ENCODE data around the gene CABLES2. TPM values are rescaled to one million over a fixed set of nuclear protein-coding genes. Genes with fewer than 3 reads are reported as not detected.
A peak's percentile ranks its signal among the peaks of the same experiment; 100 is the strongest.

CABLES2 gene
- total and polyA plus RNA-seq, 9 of the 15 experiments (the other 6 are each of a cell fraction or from before 2014, with no cell fraction given): 0.46 to 4.2 (median 1.6) TPM

DNA sequence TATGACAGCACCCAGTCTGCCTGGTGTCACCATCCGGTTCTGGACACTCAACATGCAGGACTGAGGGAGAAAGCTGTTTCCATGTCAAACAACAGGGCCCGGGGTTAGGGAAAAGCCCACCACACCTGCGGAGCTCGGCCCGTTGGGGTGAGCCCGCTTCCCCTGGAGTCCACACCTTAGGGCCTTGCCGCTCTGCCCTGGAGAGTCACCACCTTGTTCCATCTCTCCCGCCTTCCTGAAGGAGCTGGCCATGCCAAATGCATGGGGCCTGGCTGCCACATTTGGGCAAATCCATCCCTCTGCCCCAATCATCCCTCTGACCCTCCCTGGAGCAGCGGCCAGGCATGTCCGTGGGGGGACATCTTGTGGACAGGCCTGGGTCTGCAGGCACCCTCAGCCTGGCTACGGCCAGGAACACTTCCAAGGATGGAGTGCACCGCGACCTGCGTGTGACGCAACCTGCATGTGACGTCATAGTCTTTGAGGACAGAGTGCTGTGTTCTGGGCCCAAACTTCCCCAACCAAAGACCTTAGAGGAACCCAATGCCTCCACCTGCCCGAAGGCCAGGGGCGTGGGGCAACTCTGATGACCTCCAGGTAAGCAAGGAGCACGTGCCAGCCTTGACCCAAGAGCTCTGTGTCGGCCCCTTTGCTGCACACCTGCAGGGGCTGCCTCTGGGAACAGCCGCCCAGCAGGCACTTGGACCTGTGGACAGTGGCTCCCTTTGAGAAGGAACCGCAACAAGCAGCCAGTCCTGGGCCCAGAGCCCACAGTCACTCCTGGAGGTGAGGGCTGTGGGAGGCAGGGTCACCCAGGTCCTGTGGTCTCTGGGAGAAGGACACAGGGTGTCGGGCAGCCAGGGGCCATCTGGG, 1.7 kb downstream of the CABLES2 start (continued):
- TF ChIP-seq RBFOX2 (IDR thresholded peaks at IDR 0.05; ENCODE audit: low read depth, low read length) (peak; percentile 63), NUFIP1 (IDR thresholded peaks at IDR 0.05; ENCODE audit: partially characterized antibody) (no peak), ZNF253 (CRISPR knock-in tag; conservative IDR thresholded peaks at IDR 0.05) (no peak), SAP30 (IDR thresholded peaks at IDR 0.05; ENCODE audit: borderline replicate concordance, insufficient read depth, low read depth, low read length, poor library complexity, severe bottlenecking) (no peak), RFX5 (IDR thresholded peaks at IDR 0.05; ENCODE audit: low read depth, low read length) (no peak), TEAD1 (CRISPR knock-in tag; IDR thresholded peaks at IDR 0.05) (no peak), NR3C1 (CRISPR knock-in tag; IDR thresholded peaks at IDR 0.05) (no peak), ZNF764 (CRISPR knock-in tag; IDR thresholded peaks at IDR 0.05; ENCODE audit: low read depth) (no peak), GABPA (tag; conservative IDR thresholded peaks at IDR 0.05; ENCODE audit: low read depth) (no peak), BMI1 (IDR thresholded peaks at IDR 0.05; ENCODE audit: low read length) (no peak), ZEB2 (IDR thresholded peaks at IDR 0.05) (no peak), HDAC8 (tag; IDR thresholded peaks at IDR 0.05) (no peak), BDP1 (IDR thresholded peaks at IDR 0.05; ENCODE audit: insufficient read depth, insufficient read length) (no peak), RCOR1 (IDR thresholded peaks at IDR 0.05; ENCODE audit: borderline replicate concordance in 1 of 2, low read depth in 2 of 2, low read length in 2 of 2) (peak in 1 of 2 experiments; percentile 23; a peak in 1 of 4 replicates), ILF3 (IDR thresholded peaks at IDR 0.05; ENCODE audit: borderline replicate concordance) (no peak)
- TF ChIP-seq, protein P1, sequence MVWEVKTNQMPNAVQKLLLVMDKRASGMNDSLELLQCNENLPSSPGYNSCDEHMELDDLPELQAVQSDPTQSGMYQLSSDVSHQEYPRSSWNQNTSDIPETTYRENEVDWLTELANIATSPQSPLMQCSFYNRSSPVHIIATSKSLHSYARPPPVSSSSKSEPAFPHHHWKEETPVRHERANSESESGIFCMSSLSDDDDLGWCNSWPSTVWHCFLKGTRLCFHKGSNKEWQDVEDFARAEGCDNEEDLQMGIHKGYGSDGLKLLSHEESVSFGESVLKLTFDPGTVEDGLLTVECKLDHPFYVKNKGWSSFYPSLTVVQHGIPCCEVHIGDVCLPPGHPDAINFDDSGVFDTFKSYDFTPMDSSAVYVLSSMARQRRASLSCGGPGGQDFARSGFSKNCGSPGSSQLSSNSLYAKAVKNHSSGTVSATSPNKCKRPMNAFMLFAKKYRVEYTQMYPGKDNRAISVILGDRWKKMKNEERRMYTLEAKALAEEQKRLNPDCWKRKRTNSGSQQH (CRISPR knock-in tag; IDR thresholded peaks at IDR 0.05): no peak
- TF ChIP-seq, protein P2, sequence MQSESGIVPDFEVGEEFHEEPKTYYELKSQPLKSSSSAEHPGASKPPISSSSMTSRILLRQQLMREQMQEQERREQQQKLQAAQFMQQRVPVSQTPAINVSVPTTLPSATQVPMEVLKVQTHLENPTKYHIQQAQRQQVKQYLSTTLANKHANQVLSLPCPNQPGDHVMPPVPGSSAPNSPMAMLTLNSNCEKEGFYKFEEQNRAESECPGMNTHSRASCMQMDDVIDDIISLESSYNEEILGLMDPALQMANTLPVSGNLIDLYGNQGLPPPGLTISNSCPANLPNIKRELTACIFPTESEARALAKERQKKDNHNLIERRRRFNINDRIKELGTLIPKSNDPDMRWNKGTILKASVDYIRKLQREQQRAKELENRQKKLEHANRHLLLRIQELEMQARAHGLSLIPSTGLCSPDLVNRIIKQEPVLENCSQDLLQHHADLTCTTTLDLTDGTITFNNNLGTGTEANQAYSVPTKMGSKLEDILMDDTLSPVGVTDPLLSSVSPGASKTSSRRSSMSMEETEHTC (IDR thresholded peaks at IDR 0.05): no peak
- TF ChIP-seq, protein P3, sequence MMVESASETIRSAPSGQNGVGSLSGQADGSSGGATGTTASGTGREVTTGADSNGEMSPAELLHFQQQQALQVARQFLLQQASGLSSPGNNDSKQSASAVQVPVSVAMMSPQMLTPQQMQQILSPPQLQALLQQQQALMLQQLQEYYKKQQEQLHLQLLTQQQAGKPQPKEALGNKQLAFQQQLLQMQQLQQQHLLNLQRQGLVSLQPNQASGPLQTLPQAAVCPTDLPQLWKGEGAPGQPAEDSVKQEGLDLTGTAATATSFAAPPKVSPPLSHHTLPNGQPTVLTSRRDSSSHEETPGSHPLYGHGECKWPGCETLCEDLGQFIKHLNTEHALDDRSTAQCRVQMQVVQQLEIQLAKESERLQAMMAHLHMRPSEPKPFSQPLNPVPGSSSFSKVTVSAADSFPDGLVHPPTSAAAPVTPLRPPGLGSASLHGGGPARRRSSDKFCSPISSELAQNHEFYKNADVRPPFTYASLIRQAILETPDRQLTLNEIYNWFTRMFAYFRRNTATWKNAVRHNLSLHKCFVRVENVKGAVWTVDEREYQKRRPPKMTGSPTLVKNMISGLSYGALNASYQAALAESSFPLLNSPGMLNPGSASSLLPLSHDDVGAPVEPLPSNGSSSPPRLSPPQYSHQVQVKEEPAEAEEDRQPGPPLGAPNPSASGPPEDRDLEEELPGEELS (CRISPR knock-in tag; IDR thresholded peaks at IDR 0.05; ENCODE audit: borderline replicate concordance): no peak
- TF ChIP-seq, protein P4, sequence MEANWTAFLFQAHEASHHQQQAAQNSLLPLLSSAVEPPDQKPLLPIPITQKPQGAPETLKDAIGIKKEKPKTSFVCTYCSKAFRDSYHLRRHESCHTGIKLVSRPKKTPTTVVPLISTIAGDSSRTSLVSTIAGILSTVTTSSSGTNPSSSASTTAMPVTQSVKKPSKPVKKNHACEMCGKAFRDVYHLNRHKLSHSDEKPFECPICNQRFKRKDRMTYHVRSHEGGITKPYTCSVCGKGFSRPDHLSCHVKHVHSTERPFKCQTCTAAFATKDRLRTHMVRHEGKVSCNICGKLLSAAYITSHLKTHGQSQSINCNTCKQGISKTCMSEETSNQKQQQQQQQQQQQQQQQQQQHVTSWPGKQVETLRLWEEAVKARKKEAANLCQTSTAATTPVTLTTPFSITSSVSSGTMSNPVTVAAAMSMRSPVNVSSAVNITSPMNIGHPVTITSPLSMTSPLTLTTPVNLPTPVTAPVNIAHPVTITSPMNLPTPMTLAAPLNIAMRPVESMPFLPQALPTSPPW (CRISPR knock-in tag; IDR thresholded peaks at IDR 0.05): no peak

Measured in K562 (cell line).